ENCODE results near the gene GPR132. TPM values are rescaled to one million over a fixed set of nuclear protein-coding genes. Genes with fewer than 3 reads are reported as not detected.

GPR132 gene
- total RNA-seq, 1 experiment from 2014 or later, result not detected

DNA sequence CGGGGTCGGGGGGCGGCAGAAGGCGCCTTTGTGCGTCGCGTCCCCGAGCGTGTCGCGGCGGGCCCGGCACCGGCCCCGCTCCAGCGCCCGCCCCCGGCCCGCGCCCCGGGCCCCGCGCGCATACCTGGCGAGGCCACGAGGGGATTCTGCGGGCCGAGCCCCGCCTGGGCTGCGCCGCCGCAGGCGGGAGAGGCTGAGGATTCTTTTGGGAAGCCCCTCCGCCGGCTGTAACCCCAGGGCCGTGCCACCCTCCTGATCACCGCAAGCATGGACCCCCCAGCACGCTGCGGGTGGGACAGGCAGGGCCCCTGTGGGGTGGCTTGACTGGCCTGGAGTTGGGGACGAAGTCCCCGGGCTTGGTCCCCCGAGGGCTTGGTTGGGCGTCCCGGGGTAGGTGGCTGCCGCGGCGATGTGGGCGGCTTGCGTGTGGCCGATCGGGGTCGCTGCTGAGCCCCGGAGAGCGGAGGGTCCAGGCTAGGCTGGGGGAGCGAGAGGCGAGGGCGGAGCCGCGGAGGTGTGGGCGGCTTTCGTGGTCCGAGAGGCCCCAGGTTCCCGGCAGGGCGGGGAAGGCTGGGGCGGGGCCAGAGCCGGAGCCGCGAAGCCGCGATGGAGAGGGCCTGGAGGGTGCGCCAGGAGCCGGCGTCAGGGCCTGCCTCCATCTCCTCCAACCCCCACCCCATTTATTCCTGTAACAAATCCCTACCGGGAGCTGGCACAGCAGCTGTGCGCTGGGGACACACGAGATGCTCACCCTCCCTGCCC lies 28.4 kb upstream of the GPR132 start:
- Histone ChIP-seq H3K36me3 (ENCODE audit: low read depth) (no peaks in the 10 kb centered on the region), H3K9me2 (ENCODE audit: insufficient read depth) (no peaks in the 10 kb centered on the region), H3K9me3 (ENCODE audit: insufficient read depth, low read depth) (no peaks in the 10 kb centered on the region), H3K4me1 (replicated peaks; ENCODE audit: insufficient read depth) (peaks cover 48% of the 10 kb centered on the region), H3K27ac (peak overlapping the region; percentile 77), H3K79me2 (ENCODE audit: low read depth) (0 out of 2 replicates have a peak, but pooled peaks cover 3% of the 10 kb centered on the region), H4K20me1 (ENCODE audit: insufficient read depth) (no peaks in the 10 kb centered on the region), H3K4me2 (peak overlapping the region; percentile 87), H3K4me3 (peak overlapping the region; percentile 96), H3F3A (ENCODE audit: insufficient read depth, low read depth) (peaks cover 28% of the 10 kb centered on the region), H2AFZ (peak overlapping the region; percentile 74), H3K27me3 (ENCODE audit: insufficient read depth, low read depth) (no peaks in the 10 kb centered on the region)
- DNase-seq, result peak; percentile 66 to 86
- no peak for TF ChIP-seq EZH2 (IDR thresholded peaks at IDR 0.05; ENCODE audit: low read depth)
- TF ChIP-seq, protein P1, sequence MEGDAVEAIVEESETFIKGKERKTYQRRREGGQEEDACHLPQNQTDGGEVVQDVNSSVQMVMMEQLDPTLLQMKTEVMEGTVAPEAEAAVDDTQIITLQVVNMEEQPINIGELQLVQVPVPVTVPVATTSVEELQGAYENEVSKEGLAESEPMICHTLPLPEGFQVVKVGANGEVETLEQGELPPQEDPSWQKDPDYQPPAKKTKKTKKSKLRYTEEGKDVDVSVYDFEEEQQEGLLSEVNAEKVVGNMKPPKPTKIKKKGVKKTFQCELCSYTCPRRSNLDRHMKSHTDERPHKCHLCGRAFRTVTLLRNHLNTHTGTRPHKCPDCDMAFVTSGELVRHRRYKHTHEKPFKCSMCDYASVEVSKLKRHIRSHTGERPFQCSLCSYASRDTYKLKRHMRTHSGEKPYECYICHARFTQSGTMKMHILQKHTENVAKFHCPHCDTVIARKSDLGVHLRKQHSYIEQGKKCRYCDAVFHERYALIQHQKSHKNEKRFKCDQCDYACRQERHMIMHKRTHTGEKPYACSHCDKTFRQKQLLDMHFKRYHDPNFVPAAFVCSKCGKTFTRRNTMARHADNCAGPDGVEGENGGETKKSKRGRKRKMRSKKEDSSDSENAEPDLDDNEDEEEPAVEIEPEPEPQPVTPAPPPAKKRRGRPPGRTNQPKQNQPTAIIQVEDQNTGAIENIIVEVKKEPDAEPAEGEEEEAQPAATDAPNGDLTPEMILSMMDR (conservative IDR thresholded peaks at IDR 0.05), result peak; percentile 67
- BruUV-seq (replicated peaks), result no TSS peak
- CTCF ChIA-PET, result no interaction called here
- intact Hi-C loops (cut with micrococcal nuclease; ENCODE audit: unreplicated experiment), result loop anchor here (5.0 kb wide), 1 partner anchor 399 kb away; the partner anchor contains the start of gene TEDC1
- POLR2A ChIA-PET (ENCODE audit: unreplicated experiment), result interaction anchor here (0.6 kb wide), 2 partner anchors 26 to 72 kb away, joined by 3 to 4 read pairs; no protein-coding TSS in a partner anchor

DNA sequence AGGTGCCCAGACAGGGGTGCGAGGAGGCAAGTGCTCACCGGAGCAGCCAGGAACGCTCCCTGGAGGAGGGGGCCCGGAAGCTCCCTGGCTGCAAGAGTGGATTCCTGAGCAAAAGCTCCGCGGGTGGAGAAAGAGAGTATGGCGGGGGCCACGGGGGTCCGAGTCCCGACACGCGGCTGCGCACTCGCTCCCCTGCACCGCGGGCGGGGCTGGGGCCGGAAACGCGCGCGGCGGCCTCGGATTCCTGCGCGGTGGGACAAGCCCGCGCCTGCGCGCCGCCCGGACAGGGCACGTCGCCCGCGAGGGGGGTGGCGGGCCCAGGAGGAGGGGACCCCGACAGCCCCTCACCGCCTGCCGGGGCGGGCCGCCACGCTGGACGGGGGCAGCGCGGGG lies 27.8 kb upstream of the GPR132 start:
- peak in 1 of 2 experiments; percentile 63 for DNase-seq
- CTCF ChIA-PET, result no interaction called here
- H3K4me1 ChIP-seq (replicated peaks; ENCODE audit: insufficient read depth), result peaks cover 54% of the 10 kb centered on the region

More for the DNA sequence above, 27.8 kb upstream of the GPR132 start:
- Histone ChIP-seq H3K9me3 (ENCODE audit: insufficient read depth, low read depth) (no peaks in the 10 kb centered on the region), H3K9me2 (ENCODE audit: insufficient read depth) (no peaks in the 10 kb centered on the region), H3K4me3 (peak overlapping the region; percentile 96), H3K27me3 (ENCODE audit: insufficient read depth, low read depth) (no peaks in the 10 kb centered on the region), H3K36me3 (ENCODE audit: low read depth) (no peaks in the 10 kb centered on the region), H2AFZ (no peak overlapping the region), H3K27ac (peak overlapping the region; percentile 91), H3K79me2 (ENCODE audit: low read depth) (0 out of 2 replicates have a peak, but pooled peaks cover 3% of the 10 kb centered on the region), H4K20me1 (ENCODE audit: insufficient read depth) (no peaks in the 10 kb centered on the region), H3F3A (ENCODE audit: insufficient read depth, low read depth) (peaks cover 32% of the 10 kb centered on the region), H3K4me2 (peak overlapping the region; percentile 97)
- TF ChIP-seq EZH2 (IDR thresholded peaks at IDR 0.05; ENCODE audit: low read depth), result no peak
- TF ChIP-seq, protein P1 (conservative IDR thresholded peaks at IDR 0.05), result no peak
- POLR2A ChIA-PET (ENCODE audit: unreplicated experiment), result no interaction called here
- intact Hi-C loops (cut with micrococcal nuclease; ENCODE audit: unreplicated experiment), result loop anchor here (5.0 kb wide), 1 partner anchor 399 kb away; the partner anchor contains the start of gene TEDC1
- no TSS peak for BruUV-seq (replicated peaks)

Data from PC-9 (cell line).